Smooth muscle cell (in vitro differentiated cells): Measurements from ENCODE around the gene FLT1. TPM values are rescaled to one million over a fixed set of nuclear protein-coding genes. Genes with fewer than 3 reads are reported as not detected.

Source experiments
- DNase-seq: peaks from one replicate; lab custom pipeline; 2025; ENCODE audit not compliant: unreplicated experiment; lab: John Stamatoyannopoulos, UW
- H2AFZ ChIP-seq: fragments of 200-600 bp; sonication (generic); 2 replicates; pipeline ENCODE4 v1.6.0; 2016; ENCODE audit warnings: antibody characterized with exemption, low read depth, mild to moderate bottlenecking
- H3F3A ChIP-seq: fragments of 200-600 bp; sonication (generic); 2 replicates; pipeline ENCODE4 v1.6.0; 2017; ENCODE audit warnings: antibody characterized with exemption, low read depth
- H3K27ac ChIP-seq: fragments of 200-600 bp; sonication (generic); 2 replicates; pipeline ENCODE4 v1.5.1; 2016; ENCODE audit warnings: low read depth, mild to moderate bottlenecking
- H3K27me3 ChIP-seq: fragments of 200-600 bp; sonication (generic); 2 replicates; pipeline ENCODE4 v1.6.1; 2016; ENCODE audit warnings: low read depth, mild to moderate bottlenecking
- H3K36me3 ChIP-seq: fragments of 200-600 bp; sonication (generic); 2 replicates; pipeline ENCODE4 v1.5.1; 2016; ENCODE audit warnings: low read depth
- H3K4me1 ChIP-seq: fragments of 200-600 bp; sonication (generic); 2 replicates; pipeline ENCODE4 v1.5.1; 2016; ENCODE audit warnings: low read depth
- H3K4me2 ChIP-seq: fragments of 200-600 bp; sonication (generic); 2 replicates; pipeline ENCODE4 v1.6.0; 2016; ENCODE audit warnings: mild to moderate bottlenecking
- H3K4me3 ChIP-seq: fragments of 200-600 bp; sonication (generic); 2 replicates; pipeline ENCODE4 v1.5.1; 2016; ENCODE audit warnings: mild to moderate bottlenecking
- H3K79me2 ChIP-seq: fragments of 200-600 bp; sonication (generic); 2 replicates; pipeline ENCODE4 v1.6.0; 2016; ENCODE audit warnings: low read depth, mild to moderate bottlenecking
- H3K9ac ChIP-seq: fragments of 200-600 bp; sonication (generic); 2 replicates; pipeline ENCODE4 v1.6.0; 2016; ENCODE audit warnings: low read depth
- H3K9me3 ChIP-seq: fragments of 200-600 bp; sonication (generic); replicated peaks from 2 replicates; pipeline ENCODE4 v1.5.1; 2016; ENCODE audit warnings: low read depth
- H4K20me1 ChIP-seq: fragments of 200-600 bp; sonication (generic); 2 replicates; pipeline ENCODE4 v1.6.0; 2016; ENCODE audit warnings: low read depth
- WGBS: methylation state at CpG from one replicate; pipeline ENCODE4 v1.1.7; 2016; ENCODE audit warnings: low lambda C conversion rate; 5-methylcytosine and 5-hydroxymethylcytosine counted together
- polyA plus RNA-seq: library from polyadenylated mRNA; unstranded; fragments of >200 nt; fragmentation: Nextera tagmentation; extraction: Ambion mirVana; gene quantifications from 2 replicates; pipeline ENCODE4 v1.2.1, GENCODE V29; 2016
- total RNA-seq: library from RNA; depleted of rRNA; stranded (reverse); fragments of >200 nt; gene quantifications from 2 replicates; pipeline ENCODE4 v1.2.3, GENCODE V29; 2014
- TF ChIP-seq, protein P1 (sequence below): fragments of 200-600 bp; sonication (generic); IDR thresholded peaks from 2 replicates; pipeline ENCODE4 v1.5.1; 2017; ENCODE audit warnings: borderline replicate concordance, mild to moderate bottlenecking, antibody characterized with exemption; ENCODE audit not compliant: insufficient read depth, poor library complexity, severe bottlenecking

FLT1 gene
- total and polyA plus RNA-seq, 2 experiments from 2014 or later = 495 to 738 TPM

DNA sequence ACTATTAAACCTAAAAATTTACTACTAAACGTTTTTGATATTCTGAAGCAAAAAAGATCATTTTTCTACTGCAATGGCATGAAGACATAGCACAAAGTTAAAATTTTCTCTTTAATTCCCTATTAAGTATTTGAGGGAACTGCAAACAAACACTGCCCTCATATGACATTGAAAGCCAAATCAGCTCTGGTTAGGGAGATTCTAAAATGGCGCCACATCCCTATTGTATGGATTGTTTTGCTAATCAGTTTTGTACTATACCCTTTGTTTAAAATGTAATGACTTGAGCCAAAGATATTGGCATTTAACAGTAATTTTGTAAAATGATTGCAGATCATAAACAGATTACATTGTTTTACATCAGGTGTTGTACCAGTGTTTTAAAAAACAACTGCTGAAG is 65.8 kb downstream of the FLT1 start:
- WGBS = 28% methylated on average over 2 of the region's 2 CpGs
- H3K4me2 ChIP-seq = no peak overlapping the region
- peak overlapping the region; percentile 72 for H3K27ac ChIP-seq
- peaks cover 100% of the 10 kb centered on the region for H4K20me1 ChIP-seq
- peaks cover 60% of the 10 kb centered on the region for H3K36me3 ChIP-seq
- peaks cover 5% of the 10 kb centered on the region for H3K4me1 ChIP-seq
- H2AFZ ChIP-seq = no peak overlapping the region
- H3K9me3 ChIP-seq = no peaks in the 10 kb centered on the region
- TF ChIP-seq, protein P1, sequence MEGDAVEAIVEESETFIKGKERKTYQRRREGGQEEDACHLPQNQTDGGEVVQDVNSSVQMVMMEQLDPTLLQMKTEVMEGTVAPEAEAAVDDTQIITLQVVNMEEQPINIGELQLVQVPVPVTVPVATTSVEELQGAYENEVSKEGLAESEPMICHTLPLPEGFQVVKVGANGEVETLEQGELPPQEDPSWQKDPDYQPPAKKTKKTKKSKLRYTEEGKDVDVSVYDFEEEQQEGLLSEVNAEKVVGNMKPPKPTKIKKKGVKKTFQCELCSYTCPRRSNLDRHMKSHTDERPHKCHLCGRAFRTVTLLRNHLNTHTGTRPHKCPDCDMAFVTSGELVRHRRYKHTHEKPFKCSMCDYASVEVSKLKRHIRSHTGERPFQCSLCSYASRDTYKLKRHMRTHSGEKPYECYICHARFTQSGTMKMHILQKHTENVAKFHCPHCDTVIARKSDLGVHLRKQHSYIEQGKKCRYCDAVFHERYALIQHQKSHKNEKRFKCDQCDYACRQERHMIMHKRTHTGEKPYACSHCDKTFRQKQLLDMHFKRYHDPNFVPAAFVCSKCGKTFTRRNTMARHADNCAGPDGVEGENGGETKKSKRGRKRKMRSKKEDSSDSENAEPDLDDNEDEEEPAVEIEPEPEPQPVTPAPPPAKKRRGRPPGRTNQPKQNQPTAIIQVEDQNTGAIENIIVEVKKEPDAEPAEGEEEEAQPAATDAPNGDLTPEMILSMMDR = no peak
- no peak overlapping the region for H3K4me3 ChIP-seq
- H3K79me2 ChIP-seq = peaks cover 50% of the 10 kb centered on the region
- H3K9ac ChIP-seq = no peak overlapping the region
- no peak for DNase-seq
- no peaks in the 10 kb centered on the region for H3K27me3 ChIP-seq
- H3F3A ChIP-seq = peaks cover 59% of the 10 kb centered on the region

DNA sequence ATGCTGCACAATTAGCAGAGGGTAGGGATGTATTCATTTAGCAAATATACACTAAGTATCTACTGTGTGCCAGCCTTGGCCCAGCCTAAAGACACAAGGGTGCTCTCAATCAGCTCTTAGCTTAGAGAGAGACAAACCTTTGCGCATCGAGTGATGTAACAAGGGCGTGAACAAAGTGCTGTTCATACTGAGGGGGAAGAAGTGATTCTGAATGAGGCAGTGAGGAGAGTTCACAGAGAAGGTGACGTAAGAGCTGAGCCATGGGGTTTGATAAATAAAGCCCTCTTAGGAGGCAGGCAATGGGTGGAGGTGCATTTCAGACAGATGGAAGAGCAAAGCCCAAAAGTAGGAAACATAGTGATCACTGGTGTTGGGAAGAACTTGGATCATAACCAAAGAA is 68.5 kb downstream of the FLT1 start:
- peaks cover 5% of the 10 kb centered on the region for H3K4me1 ChIP-seq
- TF ChIP-seq, protein P1 = no peak
- peaks cover 100% of the 10 kb centered on the region for H4K20me1 ChIP-seq
- H3K79me2 ChIP-seq = peaks cover 71% of the 10 kb centered on the region
- H3K4me3 ChIP-seq = no peak overlapping the region
- peaks cover 51% of the 10 kb centered on the region for H3F3A ChIP-seq
- WGBS = 86% methylated on average over 4 of the region's 4 CpGs
- no peaks in the 10 kb centered on the region for H3K9me3 ChIP-seq
- H3K4me2 ChIP-seq = peak overlapping the region; percentile 19
- H3K27ac ChIP-seq = peak overlapping the region; percentile 72
- H2AFZ ChIP-seq = no peak overlapping the region
- no peak overlapping the region for H3K9ac ChIP-seq
- no peaks in the 10 kb centered on the region for H3K27me3 ChIP-seq
- H3K36me3 ChIP-seq = peaks cover 55% of the 10 kb centered on the region
- DNase-seq = no peak

DNA sequence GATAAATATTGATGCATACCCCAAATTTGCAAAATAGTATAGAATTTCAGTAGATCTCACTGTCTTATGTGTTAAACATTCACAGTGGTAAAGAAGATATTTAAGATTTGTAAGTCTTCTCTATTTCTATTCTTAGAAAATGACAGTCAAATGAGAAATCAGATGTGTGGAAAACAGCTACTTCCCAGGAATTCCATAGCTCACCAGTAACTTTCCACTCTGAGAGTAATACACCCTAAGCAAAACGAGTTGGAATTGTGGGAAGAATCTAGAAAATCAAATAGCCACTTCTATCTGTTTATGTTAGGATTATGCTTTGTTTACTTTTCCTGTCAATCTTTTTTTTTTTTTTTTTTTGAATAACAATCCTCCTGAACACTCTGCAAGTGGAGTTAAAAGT is 69.1 kb downstream of the FLT1 start:
- peaks cover 67% of the 10 kb centered on the region for H3K79me2 ChIP-seq
- H2AFZ ChIP-seq = no peak overlapping the region
- H3K9ac ChIP-seq = no peak overlapping the region
- peaks cover 49% of the 10 kb centered on the region for H3K36me3 ChIP-seq
- 21% methylated on average over 1 of the region's 1 CpG for WGBS
- H3K9me3 ChIP-seq = no peaks in the 10 kb centered on the region
- peaks cover 100% of the 10 kb centered on the region for H4K20me1 ChIP-seq
- TF ChIP-seq, protein P1 = no peak
- H3K4me3 ChIP-seq = no peak overlapping the region
- no peak for DNase-seq
- H3K27ac ChIP-seq = peak overlapping the region; percentile 72
- no peaks in the 10 kb centered on the region for H3K27me3 ChIP-seq
- peak overlapping the region; percentile 40 for H3K4me2 ChIP-seq
- H3F3A ChIP-seq = peaks cover 46% of the 10 kb centered on the region
- peaks cover 5% of the 10 kb centered on the region for H3K4me1 ChIP-seq

DNA sequence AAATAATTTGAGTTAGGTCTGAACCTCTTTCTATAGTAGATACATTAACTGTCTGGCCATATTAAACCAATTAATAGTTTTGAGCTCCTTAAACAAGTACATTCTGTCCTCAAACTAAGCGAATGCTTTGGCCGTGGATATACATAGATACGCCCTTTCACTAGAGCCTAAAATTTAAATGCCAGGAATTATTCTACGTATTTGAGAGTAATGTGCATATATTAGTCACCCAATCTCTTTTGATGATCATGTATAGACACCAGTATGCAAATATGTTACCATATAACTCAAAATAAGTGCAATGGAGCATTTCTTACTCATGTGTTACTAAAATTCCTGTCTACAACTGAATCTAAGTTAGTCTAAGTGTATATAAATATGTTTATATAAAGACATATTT is 70.4 kb downstream of the FLT1 start:
- WGBS = 95% methylated on average over 4 of the region's 4 CpGs
- DNase-seq = no peak
- Histone ChIP-seq H3K27ac (peak overlapping the region; percentile 72), H3F3A (peaks cover 39% of the 10 kb centered on the region), H3K4me3 (no peak overlapping the region), H3K27me3 (no peaks in the 10 kb centered on the region), H3K79me2 (peaks cover 56% of the 10 kb centered on the region), H4K20me1 (peaks cover 98% of the 10 kb centered on the region), H3K4me1 (peaks cover under 1% of the 10 kb centered on the region), H3K36me3 (peaks cover 40% of the 10 kb centered on the region), H2AFZ (no peak overlapping the region), H3K4me2 (no peak overlapping the region), H3K9ac (no peak overlapping the region), H3K9me3 (no peaks in the 10 kb centered on the region)
- TF ChIP-seq, protein P1 = no peak
